GM18511 (cell line): ENCODE results near the gene PPP6R3.
"Not testable (repeated sequence)": the region's sequence is repeated elsewhere in the genome, so short reads cannot be mapped to it uniquely, and the experiment has no call there.

Source experiments
- ATAC-seq: cut with Tn5 transposase; IDR thresholded peaks from one replicate; pipeline ENCODE4 v1.9.1; 2021; ENCODE audit warnings: mild to moderate bottlenecking, moderate library complexity; ENCODE audit not compliant: unreplicated experiment

The PPP6R3 gene

GRCh38 chr11:68591719-68592118 is 131.2 kb downstream of the PPP6R3 start:
- ATAC-seq: no peak

GRCh38 chr11:68593441-68593840 is 132.9 kb downstream of the PPP6R3 start:
- no peak for ATAC-seq

- no peak for ATAC-seq
Observed at GRCh38 chr11:68594123-68594522, 133.6 kb downstream of the PPP6R3 start.

GRCh38 chr11:68596231-68596630 is 135.7 kb downstream of the PPP6R3 start:
- ATAC-seq: no peak

- no peak for ATAC-seq
Observed at GRCh38 chr11:68598816-68599653, 138.5 kb downstream of the PPP6R3 start.

GRCh38 chr11:68601147-68601546 is 140.6 kb downstream of the PPP6R3 start:
- ATAC-seq: no peak

- ATAC-seq: no peak
Observed at GRCh38 chr11:68609761-68610160, 149.2 kb downstream of the PPP6R3 start.

- ATAC-seq: no peak
Observed at GRCh38 chr11:68610452-68611116, 150.0 kb downstream of the PPP6R3 start.

GRCh38 chr11:68615657-68616056 is 155.1 kb downstream of the PPP6R3 start:
- no peak for ATAC-seq

- no peak for ATAC-seq
Observed at GRCh38 chr11:68617925-68618809, 157.6 kb downstream of the PPP6R3 start.

- ATAC-seq: no peak
Observed at GRCh38 chr11:68621826-68622225, 161.3 kb downstream of the PPP6R3 start.

GRCh38 chr11:68623706-68624105 is 163.2 kb downstream of the PPP6R3 start:
- not testable (repeated sequence) for ATAC-seq

GRCh38 chr11:68625069-68625468 is 164.5 kb downstream of the PPP6R3 start:
- not testable (repeated sequence) for ATAC-seq

- ATAC-seq: not testable (repeated sequence)
Observed at GRCh38 chr11:68626236-68626635, 165.7 kb downstream of the PPP6R3 start.

- not testable (repeated sequence) for ATAC-seq
Observed at GRCh38 chr11:68628837-68629236, 168.3 kb downstream of the PPP6R3 start.

GRCh38 chr11:68632375-68632774 is 171.8 kb downstream of the PPP6R3 start:
- not testable (repeated sequence) for ATAC-seq

GRCh38 chr11:68632802-68633201 is 172.2 kb downstream of the PPP6R3 start:
- ATAC-seq: no peak

GRCh38 chr11:68634606-68635005 is 174.1 kb downstream of the PPP6R3 start:
- not testable (repeated sequence) for ATAC-seq

GRCh38 chr11:68635172-68635571 is 174.6 kb downstream of the PPP6R3 start:
- not testable (repeated sequence) for ATAC-seq

GRCh38 chr11:68635883-68636282 is 175.3 kb downstream of the PPP6R3 start:
- not testable (repeated sequence) for ATAC-seq

- ATAC-seq: not testable (repeated sequence)
Observed at GRCh38 chr11:68639322-68639721, 178.8 kb downstream of the PPP6R3 start.
